Measurements from ENCODE around the gene MYBPH. TPM values are rescaled to one million over a fixed set of nuclear protein-coding genes. Genes with fewer than 3 reads are reported as not detected.

MYBPH gene
- total and polyA plus RNA-seq, 2 experiments from 2014 or later = not detected

DNA sequence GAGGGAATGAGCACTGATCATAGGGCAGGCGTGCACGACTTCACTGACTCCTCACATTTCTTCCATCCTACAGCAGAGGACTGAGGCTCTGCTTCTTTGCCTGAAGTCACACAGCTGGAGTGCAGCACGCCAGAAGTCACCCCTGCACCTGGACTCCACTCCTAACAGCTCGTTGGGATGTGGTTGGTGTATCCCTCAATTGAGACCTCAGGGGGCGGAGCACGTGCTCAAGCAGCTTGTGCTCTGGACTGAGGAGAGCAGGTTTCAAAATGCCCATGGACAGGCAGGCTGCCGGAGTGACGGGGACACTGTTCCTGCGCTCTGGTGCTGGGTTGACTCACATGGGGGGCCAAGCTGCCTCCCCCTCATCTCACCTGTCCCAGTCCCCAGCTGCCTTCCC, 39.9 kb upstream of the MYBPH start (continued):
- TF ChIP-seq JUNB (IDR thresholded peaks at IDR 0.05; ENCODE audit: unreplicated experiment) = no peak
- TF ChIP-seq POLR2AphosphoS5 (IDR thresholded peaks at IDR 0.05; ENCODE audit: low read depth) = no peak
- TF ChIP-seq ZNF331 (CRISPR knock-in tag; IDR thresholded peaks at IDR 0.05; ENCODE audit: low read depth) = no peak
- TF ChIP-seq, protein P1, sequence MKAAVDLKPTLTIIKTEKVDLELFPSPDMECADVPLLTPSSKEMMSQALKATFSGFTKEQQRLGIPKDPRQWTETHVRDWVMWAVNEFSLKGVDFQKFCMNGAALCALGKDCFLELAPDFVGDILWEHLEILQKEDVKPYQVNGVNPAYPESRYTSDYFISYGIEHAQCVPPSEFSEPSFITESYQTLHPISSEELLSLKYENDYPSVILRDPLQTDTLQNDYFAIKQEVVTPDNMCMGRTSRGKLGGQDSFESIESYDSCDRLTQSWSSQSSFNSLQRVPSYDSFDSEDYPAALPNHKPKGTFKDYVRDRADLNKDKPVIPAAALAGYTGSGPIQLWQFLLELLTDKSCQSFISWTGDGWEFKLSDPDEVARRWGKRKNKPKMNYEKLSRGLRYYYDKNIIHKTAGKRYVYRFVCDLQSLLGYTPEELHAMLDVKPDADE (IDR thresholded peaks at IDR 0.05) = no peak
- no peak for TF ChIP-seq NANOG (IDR thresholded peaks at IDR 0.05; ENCODE audit: borderline replicate concordance)
- TF ChIP-seq STAT1 (IDR thresholded peaks at IDR 0.05; ENCODE audit: unreplicated experiment) = no peak
- no peak for TF ChIP-seq EZH2phosphoT487 (IDR thresholded peaks at IDR 0.05; ENCODE audit: unreplicated experiment)
- no peak for TF ChIP-seq CREB1 (CRISPR knock-in tag; IDR thresholded peaks at IDR 0.05; ENCODE audit: low read depth)
- no peak for TF ChIP-seq ZNF114 (CRISPR knock-in tag; IDR thresholded peaks at IDR 0.05)
- no peak for TF ChIP-seq EZH2 (IDR thresholded peaks at IDR 0.05; ENCODE audit: low read depth, unreplicated experiment)

DNA sequence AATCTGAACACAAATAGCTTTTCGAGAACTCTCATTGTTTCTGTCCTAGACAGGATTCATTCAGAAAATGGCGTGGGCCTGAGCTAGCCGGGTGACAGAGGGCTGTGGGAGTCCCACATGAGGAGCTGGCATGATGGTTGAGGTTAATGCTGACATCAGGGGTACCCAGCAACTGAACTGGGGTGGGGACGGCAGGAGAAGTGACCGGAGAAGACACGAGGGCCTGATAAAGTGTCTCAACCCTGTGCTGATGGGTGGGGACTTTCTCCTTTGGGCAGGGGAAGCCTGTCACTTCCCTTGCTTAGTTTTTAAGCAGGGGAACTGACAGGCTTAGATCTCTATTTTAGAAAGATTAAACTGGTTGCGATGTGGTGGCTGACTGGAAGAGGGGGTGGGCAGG, 39.2 kb upstream of the MYBPH start:
- Mint-ChIP-seq H3K9me3 (no peaks in the 10 kb centered on the region; the same call in 2 of the 3 replicates), H3K27ac (no peak overlapping the region), H3K27me3 (ENCODE audit: insufficient read depth, low read depth, poor library complexity) (peaks cover 21% of the 10 kb centered on the region), H3K36me3 (ENCODE audit: low read depth) (no peaks in the 10 kb centered on the region), H3K4me3 (no peak overlapping the region), H3K4me1 (peaks cover 17% of the 10 kb centered on the region)
- no peak overlapping the region for H3K4me2 ChIP-seq
- no peak for DNase-seq (ENCODE audit: low spot score)
- no peak for ATAC-seq
- no peak overlapping the region for H3K4me3 ChIP-seq
- H3K27ac ChIP-seq (ENCODE audit: low read depth) = no peak overlapping the region
- no peaks in the 10 kb centered on the region for H3K27me3 ChIP-seq (ENCODE audit: insufficient read depth)
- H3F3A ChIP-seq (replicated peaks; ENCODE audit: low read depth) = no peaks in the 10 kb centered on the region
- no peaks in the 10 kb centered on the region for H3K36me3 ChIP-seq (ENCODE audit: insufficient read depth)
- no peak overlapping the region for H2AFZ ChIP-seq
- no peaks in the 10 kb centered on the region for H3K79me2 ChIP-seq (replicated peaks; ENCODE audit: insufficient read depth)
- H4K20me1 ChIP-seq (replicated peaks; ENCODE audit: insufficient read depth) = no peaks in the 10 kb centered on the region
- no peak for TF ChIP-seq EZH2phosphoT487 (IDR thresholded peaks at IDR 0.05; ENCODE audit: unreplicated experiment)
- TF ChIP-seq ZNF331 (CRISPR knock-in tag; IDR thresholded peaks at IDR 0.05; ENCODE audit: low read depth) = no peak
- no peak for TF ChIP-seq STAT1 (IDR thresholded peaks at IDR 0.05; ENCODE audit: unreplicated experiment)
- H3K9me2 ChIP-seq (ENCODE audit: insufficient read depth) = no peaks in the 10 kb centered on the region
- peaks cover 10% of the 10 kb centered on the region for H3K4me1 ChIP-seq (ENCODE audit: insufficient read depth)

- H3K27me3 Mint-ChIP-seq (ENCODE audit: insufficient read depth, low read depth, poor library complexity) = peaks cover 21% of the 10 kb centered on the region
- no peak overlapping the region for H2AFZ ChIP-seq
- peaks cover 10% of the 10 kb centered on the region for H3K4me1 ChIP-seq (ENCODE audit: insufficient read depth)
- H3K4me2 ChIP-seq = no peak overlapping the region
- no peaks in the 10 kb centered on the region for H3K79me2 ChIP-seq (replicated peaks; ENCODE audit: insufficient read depth)
- H3K27me3 ChIP-seq (ENCODE audit: insufficient read depth) = no peaks in the 10 kb centered on the region
- H3K4me3 Mint-ChIP-seq = no peak overlapping the region
- no peaks in the 10 kb centered on the region for H4K20me1 ChIP-seq (replicated peaks; ENCODE audit: insufficient read depth)
- no peak overlapping the region for H3K27ac ChIP-seq (ENCODE audit: low read depth)
- H3K9me2 ChIP-seq (ENCODE audit: insufficient read depth) = no peaks in the 10 kb centered on the region
- H3K27ac Mint-ChIP-seq = no peak overlapping the region
- no peaks in the 10 kb centered on the region; the same call in 2 of the 3 replicates for H3K9me3 Mint-ChIP-seq
- H3F3A ChIP-seq (replicated peaks; ENCODE audit: low read depth) = no peaks in the 10 kb centered on the region
- H3K4me1 Mint-ChIP-seq = peaks cover 17% of the 10 kb centered on the region
- DNase-seq (ENCODE audit: low spot score) = no peak
- no peaks in the 10 kb centered on the region for H3K36me3 ChIP-seq (ENCODE audit: insufficient read depth)
- no peaks in the 10 kb centered on the region for H3K36me3 Mint-ChIP-seq (ENCODE audit: low read depth)
- ATAC-seq = no peak
- H3K4me3 ChIP-seq = no peak overlapping the region
- TF ChIP-seq CREB1 (CRISPR knock-in tag; IDR thresholded peaks at IDR 0.05; ENCODE audit: low read depth) (no peak), EZH2 (IDR thresholded peaks at IDR 0.05; ENCODE audit: low read depth, unreplicated experiment) (no peak), POLR2AphosphoS5 (IDR thresholded peaks at IDR 0.05; ENCODE audit: low read depth) (no peak), JUNB (IDR thresholded peaks at IDR 0.05; ENCODE audit: unreplicated experiment) (no peak), CTCF (conservative IDR thresholded peaks at IDR 0.05; ENCODE audit: low read depth in 2 of 2) (no peak), REST (IDR thresholded peaks at IDR 0.05; ENCODE audit: unreplicated experiment) (no peak), STAT1 (IDR thresholded peaks at IDR 0.05; ENCODE audit: unreplicated experiment) (no peak), ZNF114 (CRISPR knock-in tag; IDR thresholded peaks at IDR 0.05) (no peak)
Measured at GRCh38 chr1:203213126-203213525, 37.5 kb upstream of the MYBPH start.
